Activated CD8-positive, alpha-beta memory T cell treated with anti-CD3 and anti-CD28 coated beads for 24 hours (primary cell): Measurements from ENCODE around the gene GOLGA7B.
"Not testable (repeated sequence)": the region's sequence is repeated elsewhere in the genome, so short reads cannot be mapped to it uniquely, and the experiment has no call there.

Experiments
- DNase-seq: peaks from one replicate; pipeline ENCODE4 v3.0.0-alpha.2; 2020

The GOLGA7B gene

DNA sequence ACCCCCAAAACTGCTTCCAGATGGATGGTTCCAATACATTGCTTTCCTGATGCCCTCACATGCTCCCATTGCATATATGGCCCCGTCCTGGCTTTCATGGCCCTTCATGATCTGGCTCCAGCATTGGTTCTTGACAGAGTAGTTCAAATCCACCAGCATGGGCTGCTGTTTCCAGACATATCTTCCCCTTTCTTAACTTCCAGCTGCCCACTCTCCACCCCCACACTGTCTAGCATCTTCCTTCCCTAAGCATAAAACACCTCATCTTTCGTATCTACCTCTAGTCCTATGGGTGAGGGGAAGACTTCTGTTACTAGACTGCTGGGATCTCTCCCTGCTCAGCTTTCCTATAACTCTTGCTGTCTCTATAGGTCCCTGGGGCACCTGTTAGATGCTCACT lies 13.2 kb upstream of the GOLGA7B start:
- no peak for DNase-seq

DNA sequence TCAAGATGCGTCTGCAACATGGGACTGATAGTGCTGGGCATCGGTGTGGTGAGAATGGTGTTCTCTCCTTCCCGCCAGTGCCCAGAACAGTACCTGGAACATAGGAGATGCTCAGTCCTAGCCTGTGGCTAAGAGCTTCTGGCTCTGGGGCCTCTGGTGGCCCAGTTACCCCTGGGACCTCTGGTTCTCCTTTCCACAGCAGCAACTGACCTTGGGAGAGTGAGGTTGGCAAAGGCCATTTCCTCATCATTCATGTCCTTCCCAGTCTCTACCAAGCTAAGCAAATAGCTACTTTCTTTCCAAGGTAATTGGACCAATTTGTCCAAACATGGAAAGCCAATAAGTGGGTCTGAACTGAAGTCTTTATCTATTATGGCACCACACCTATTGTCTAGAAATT lies 11.6 kb upstream of the GOLGA7B start:
- no peak for DNase-seq

DNA sequence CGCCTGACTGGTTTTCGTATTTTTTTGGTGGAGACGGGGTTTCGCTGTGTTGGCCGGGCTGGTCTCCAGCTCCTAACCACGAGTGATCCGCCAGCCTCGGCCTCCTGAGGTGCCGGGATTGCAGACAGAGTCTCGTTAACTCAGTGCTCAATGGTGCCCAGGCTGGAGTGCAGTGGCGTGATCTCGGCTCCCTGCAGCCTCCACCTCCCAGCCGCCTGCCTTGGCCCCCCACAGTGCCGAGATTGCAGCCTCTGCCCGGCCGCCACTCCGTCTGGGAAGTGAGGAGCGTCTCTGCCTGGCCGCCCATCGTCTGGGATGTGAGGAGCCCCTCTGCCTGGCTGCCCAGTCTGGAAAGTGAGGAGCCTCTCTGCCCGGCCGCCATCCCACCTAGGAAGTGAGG lies 8.5 kb upstream of the GOLGA7B start:
- not testable (repeated sequence) for DNase-seq

DNA sequence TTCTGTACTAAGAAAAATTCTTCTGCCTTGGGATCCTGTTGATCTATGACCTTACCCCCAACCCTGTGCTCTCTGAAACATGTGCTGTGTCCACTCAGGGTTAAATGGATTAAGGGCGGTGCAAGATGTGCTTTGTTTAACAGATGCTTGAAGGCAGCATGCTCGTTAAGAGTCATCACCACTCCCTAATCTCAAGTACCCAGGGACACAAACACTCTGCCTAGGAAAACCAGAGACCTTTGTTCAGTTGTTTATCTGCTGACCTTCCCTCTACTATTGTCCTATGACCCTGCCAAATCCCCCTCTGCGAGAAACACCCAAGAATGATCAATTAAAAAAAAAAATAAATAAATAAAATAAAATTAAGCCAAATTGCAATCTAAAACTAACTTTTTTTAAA lies 7.5 kb upstream of the GOLGA7B start:
- DNase-seq = not testable (repeated sequence)

DNA sequence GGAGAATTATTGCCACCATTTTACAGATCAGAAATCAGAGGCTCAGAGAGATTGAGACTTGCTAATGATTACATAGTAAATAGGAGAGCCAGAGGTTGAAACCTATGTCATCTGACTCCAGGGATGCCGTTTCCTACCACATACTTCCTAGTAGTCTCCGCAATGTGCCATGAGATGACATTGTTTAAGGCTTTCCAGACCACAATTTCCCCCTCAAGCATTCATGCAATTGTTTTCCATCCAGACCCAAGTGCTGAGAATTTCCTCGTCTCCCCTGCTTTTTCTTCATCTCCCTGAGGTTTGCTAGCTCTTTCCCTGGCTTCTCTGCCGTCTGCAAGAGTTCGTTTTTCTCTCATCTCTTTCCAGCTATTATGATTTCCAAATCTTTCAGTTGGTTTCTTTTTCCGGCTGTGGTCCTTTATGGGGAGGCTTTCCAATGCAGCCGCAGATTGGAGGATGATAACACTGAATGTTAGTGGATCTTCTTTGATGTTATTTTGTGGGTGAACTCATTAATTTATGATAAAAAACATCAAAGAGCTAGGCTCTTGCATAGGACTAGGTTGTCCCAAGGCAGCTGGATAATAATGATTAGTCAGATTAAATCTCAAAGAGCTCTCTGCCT lies 6.9 kb upstream of the GOLGA7B start:
- no peak for DNase-seq

DNA sequence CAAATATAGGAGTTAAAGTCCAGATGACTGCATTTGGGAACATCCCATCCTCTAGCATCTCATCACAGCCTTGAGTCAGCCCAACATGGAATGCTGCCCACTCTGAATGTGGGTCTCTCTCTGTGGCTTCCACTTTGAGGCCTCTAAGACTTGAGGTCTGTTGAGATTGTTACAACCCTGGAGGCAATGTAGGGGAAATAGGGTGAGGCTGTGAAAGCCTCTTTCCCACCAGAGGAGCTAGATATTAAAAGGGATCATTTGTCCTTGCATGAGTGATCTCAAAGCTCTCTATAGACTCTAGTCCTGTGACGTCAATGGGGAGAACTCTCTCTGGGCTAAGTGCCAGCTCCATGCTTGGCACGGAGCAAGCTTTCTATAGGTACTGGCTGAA lies 6.4 kb upstream of the GOLGA7B start:
- DNase-seq = no peak

DNA sequence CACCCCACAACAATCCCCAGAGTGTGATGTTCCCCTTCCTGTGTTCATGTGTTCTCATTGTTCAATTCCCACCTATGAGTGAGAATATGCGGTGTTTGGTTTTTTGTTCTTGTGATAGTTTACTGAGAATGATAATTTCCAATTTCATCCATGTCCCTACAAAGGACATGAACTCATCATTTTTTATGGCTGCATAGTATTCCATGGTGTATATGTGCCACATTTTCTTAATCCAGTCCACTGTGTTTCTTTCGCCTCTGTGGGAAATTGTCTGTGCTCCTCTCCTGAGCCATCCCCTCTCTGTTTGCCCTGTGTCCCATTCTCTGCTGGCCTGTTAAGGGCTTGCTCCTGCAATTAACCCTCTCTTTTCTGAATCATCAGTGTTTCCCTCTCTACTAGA lies 5.7 kb upstream of the GOLGA7B start:
- not testable (repeated sequence) for DNase-seq

DNA sequence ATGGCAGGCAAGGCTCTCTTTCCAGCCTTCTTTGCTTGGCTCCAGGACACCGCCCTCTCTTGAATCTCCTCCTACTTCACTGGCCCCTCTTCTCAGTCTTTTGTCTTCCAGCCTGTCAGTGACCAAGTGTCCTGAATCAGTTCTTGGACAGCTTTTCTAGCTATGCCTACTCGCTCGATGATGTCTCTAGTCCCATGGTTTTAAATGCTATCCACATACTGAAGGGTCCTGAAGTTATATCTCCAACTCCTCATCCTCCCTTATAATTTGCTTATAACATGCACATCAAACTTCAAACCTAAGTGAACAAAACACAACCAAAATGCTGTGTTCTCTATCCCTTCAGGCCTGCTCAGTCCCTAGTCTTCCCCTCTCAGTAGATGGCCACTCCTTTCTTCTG lies 5.0 kb upstream of the GOLGA7B start:
- no peak for DNase-seq

DNA sequence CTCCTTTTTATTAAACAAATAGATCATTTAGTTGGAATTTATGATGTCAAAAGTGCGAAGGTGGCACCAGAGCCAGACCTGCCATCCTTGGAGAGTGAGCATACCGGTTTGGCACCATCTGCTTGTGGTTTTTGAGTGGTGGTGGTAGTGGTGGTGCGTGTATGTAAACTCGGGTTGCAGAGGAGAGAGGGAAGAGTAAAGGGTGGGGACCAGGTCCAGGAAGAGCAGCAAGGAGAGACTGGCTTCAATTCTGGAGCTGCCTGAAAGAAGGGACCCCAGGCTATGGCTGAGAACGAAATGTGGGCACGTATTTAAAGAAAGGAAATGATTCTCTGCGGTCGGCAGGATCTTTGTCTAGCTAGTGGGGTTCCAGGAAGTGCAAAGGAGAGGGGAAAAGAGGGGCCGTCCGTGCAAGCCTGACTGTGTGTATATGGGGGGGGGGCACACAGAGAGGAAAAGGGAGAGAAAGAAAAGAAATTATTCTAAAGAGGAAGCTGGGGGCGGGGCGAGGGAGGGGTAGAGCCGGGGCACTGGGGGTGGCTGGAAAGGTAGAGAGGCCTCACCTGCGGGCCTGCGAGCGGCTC lies 448 bp upstream of the GOLGA7B start:
- DNase-seq = no peak

DNA sequence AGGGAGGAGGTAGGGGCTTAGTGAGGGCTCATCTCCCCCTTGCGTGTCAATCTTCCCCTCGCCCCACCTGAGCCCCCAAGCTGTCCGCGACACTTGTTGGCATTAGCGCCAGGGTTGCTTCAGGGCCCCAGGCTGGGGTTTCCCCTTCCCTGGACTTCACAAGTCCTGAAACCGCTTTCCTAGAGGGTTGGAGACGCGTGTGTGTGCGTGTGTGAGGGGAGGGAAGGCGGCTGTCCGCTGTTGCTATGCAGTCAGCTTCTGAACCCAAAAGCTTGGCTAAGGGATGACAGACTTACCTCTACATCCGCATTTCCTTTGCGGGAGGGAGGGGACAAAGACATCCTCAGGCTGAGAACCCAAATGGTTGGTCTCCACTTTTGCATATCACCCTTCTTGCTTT lies 803 bp downstream of the GOLGA7B start:
- no peak for DNase-seq

DNA sequence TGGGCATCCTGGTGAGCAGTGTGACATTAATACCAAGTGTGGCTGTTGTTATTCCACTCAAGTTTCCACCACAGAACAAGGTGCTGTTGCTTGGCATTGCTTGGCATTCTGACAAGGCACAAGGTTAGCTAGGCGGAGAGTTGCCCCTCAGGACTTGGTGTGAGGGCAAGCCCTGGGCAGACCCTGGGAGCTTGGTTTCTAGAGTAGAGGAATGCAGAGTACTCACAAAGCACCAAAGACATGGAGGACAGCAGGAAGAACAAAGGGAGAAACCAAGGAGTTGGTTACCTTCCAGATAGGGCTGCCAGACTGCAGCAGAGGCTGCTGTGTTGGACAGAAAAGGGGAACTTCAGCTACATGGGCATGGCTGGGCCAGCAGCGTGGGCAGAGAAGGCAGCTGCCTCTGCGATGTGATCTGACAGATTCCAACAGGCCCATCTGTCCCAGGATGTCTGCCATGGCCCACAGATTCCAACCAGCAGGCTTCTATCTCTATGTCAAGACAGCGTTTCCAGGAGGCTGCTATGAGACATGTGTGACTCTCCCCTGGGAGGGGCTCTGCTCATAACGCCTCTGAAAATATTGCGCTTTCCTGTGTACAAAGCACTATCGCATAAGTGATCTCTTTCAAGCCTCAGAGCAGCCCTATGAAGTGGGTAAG lies 1.8 kb downstream of the GOLGA7B start:
- DNase-seq = no peak

DNA sequence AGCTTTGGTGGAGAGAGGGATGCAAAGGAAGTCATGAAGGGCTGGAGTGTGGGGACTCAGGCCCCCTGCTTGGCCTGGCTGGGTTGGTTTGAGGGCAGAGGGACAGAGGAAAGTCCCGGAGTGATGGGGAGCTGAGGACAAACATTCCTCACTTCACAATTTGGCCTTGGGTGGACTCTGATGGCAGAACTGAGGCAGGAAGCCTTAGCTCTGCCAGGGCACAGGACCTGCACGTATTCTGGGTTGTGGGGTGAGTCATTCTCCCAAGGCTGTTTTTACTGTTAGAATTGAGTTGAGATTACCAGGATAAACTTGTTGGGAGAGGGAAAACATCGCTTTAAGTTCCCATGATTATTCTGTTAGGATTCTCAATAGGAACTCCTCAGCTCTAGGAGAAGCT lies 2.6 kb downstream of the GOLGA7B start:
- DNase-seq = no peak

DNA sequence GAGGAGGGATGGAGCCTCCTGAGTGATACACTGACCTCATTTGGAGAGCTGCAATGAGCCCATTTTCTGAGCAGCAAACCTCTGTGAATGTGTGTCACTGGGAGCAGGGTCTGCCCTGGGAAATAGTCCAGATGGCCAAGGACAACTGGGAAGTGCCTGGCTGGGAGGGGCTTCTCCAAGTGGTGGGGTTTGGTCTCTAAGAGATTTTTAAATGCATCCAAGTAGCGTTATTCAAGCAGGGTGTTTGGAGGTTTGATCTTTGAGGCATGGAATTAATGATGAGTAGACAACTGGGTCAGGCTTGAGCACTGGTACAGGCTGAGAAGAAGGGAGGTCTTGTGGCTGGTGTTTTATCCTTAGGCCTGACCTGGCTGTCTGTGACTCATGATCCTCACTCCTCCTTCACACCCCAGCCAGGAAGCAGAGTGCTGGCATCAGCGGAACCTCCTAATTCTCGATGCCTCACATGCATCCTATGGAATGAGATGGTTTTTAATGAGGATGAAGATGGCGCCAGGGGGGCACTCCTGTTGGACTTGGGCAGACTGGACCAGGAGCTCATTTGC lies 3.3 kb downstream of the GOLGA7B start:
- no peak for DNase-seq

DNA sequence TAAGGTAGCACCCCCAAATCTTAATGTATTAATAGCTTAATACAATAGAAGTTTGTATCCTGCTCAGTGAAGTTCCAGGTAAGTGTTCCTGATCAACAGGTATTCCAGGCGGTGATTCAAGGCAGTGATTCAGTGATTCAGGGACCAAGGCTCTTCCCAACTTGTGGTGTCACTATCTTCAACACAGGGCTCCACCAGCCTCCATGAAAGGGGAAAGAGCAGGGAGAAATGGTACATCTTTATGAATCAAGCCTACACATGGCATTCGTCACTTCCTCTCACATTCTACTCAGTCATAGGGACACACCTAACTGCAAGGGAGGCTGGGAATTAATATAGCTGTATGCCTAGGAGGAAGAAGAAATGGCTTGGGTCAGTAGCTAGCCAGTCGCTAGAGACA lies 5.1 kb downstream of the GOLGA7B start:
- DNase-seq = no peak

DNA sequence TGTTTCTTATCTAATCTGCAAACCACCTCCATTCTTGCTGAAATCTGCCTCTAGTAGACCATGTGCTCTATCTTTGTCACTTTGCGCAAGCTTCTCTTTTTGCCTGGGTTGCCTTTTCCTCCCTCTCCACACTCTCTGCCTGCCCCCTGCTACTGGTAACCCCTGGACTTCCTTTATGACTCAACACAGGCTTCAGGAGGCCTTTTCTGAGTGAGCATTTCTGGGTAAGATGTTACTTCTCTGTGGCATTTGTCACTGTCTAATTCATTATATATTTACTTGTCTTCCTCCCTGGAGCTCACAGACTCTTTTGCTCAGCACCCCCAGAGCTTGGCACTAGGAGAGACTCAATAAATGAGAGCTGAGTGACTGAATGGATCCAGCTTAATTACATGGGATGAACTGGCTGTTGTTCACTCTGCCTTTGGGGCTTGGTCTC lies 8.4 kb downstream of the GOLGA7B start:
- DNase-seq = no peak

DNA sequence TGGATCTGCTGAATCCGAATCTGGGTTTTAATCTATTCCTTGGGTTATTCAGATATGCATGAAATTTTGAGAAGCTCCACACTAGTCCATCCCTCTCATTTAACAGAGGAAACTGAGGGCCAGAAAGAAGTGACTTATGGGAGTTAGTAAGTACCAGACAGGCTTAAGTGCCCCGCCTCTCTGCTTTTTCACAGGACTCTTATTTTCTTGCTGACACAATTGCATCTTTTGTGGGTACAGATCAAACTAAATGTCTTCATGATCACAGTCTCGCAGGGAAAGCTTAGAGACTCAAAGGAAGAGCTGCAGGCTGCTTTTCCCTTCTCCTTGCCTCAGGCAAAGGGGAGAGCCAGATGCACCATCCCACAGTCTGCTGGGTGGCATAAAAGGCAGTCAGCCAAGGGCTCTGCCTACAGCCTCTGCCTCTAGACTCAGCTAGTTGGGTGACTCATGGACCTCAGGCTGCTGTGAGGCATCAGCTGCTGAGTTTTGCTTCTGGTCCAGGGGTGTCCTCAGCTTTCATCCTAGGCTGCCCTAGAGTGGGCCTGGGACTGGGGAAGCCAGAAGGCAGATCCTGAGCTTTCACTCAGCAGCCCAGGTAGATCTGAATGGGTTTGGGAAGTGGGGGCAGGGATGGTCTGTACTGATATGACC lies 11.6 kb downstream of the GOLGA7B start:
- DNase-seq = no peak

DNA sequence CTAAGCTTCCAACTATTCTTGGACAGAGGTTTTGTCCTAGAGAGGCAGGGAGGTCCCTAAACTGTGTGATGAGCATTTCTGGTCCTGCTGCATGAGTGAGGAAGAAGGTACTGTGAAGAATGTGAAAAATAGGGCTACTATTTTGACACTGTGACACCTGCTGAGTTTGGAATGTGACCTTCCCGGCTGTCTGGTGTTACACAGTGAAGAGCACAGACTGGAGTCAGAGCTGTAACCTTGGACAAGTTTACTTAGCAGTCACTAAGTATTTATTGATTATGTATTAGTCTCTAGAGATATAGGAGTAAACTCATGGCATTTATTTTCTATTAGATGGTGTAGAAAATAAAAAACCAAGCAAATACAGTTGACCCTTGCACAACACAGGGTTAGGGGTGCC lies 12.3 kb downstream of the GOLGA7B start:
- no peak for DNase-seq

DNA sequence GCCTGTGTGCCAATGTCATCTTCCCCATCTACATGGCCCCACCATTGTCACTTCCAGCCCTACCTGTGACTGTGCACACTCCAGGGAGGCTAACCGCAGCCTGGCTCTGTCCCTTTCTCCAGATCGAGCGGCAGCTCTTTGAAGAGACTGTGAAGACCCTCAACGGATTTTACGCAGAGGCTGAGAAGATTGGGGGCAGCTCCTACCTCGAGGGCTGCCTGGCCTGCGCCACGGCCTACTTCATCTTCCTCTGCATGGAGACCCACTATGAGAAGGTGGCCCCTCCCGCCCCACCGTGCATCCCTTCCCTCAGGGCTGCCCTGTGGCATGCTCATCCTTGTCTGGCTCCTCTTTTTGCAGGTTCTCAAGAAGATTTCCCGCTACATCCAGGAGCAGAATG lies 14.2 kb downstream of the GOLGA7B start:
- no peak for DNase-seq

DNA sequence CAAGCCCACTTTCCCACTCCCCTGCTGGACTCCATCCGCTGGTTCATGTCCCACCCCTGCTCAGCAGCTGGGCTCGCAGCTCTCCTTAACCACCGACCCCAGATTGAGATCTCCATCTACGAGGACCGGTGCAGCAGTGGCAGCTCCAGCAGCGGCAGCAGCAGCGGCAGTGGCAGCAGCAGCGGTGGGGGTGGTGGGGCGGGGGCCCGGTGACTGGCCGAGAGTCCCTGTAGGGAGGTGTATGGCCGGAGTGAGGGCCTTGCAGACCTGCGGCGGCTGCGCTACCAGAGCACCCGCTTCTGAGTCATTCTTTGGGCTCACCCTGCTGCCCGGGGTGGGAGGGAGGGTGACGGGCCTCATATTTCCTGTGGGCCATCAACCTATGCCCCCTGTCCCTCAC lies 15.8 kb downstream of the GOLGA7B start:
- DNase-seq = no peak

DNA sequence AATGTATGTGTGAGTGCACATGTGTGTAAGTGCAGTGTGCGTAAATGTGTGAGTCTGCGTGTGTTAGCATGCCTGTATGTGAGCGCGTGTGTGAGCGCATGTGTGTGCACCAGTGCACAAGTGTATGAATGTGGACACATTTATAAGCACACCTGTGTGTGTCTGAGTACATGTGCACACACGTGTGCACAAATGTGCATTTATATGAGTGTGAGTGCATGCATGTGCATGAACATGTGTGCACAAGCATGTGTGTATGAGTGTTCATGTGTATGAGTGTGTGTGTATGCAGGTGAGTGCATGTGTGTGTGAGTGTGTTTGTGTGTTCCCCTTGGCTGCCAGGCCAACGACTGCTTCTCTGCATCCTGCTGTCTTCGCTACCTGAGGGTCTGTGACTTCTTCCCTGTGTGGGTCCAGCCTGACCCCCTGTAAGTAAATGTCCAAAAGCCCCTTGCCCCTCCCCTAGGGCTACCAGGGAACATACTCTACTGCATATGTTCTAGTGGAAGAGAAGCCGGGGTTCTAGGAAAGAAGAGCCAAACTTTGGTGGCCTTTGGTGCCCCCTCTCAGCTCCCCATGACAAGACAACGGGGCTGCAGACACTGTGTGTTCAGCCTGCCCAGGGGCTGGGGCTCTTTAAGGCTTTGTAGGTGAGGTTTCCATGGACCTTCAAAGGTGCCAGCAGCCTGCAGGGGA lies 17.0 kb downstream of the GOLGA7B start:
- no peak for DNase-seq

DNA sequence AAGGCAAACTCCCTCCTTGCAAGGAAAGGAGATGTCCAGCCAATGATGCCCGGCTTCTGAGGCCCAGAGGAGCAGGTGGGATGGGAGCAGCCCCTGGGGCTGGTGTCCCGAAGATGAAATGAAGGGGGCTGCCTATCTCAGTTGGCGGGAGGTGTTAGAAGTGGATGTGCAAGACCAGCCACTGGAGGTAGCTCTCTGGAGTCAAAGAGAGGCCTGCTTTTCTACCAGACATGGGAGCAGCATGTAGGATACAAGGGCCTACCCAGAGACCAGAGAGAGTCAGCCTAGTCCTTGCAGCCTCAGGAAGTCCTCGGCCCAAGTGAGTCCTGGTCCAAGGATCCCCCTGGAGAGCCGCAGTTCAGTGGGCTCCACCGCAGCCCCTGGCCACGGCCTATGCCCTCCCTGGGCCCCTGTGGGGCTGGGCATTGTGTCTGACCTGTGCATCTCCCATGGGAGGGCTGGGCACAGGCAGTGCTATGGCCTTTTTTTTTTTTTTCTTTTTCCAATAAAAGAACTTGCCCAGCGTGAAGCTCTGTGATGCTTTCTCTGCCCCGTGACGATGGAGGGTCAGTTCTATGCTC lies 17.7 kb downstream of the GOLGA7B start:
- DNase-seq = no peak

DNA sequence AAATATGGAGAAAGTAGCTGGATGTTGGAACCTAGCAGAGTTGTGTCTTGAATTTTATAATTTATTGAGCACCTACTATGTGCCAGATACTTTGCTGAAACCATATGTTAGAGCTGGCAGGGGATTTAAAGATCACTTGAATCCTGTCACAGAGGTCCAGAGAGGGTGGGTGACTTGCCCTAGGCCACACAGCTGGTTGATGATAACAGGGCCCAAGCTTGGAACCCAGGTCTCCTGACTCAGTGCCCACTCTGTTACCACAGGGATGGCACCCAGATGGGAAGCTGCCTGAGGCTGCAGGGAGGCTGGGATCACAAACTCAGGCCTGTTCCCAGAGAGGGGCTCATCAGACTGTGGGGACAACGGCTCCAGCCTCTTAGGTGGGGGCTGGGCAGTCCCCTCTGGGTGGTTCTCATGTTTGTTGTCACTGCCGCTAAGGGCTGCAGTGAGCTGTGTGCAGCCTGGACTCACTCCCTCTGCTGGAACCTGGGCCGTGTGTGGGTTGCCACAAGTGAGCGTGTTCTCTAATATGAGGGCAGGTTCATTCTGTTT lies 18.6 kb downstream of the GOLGA7B start:
- no peak for DNase-seq
